GM12878 (cell line): ENCODE data around the gene TACR2. TPM values are rescaled to one million over a fixed set of nuclear protein-coding genes. Genes with fewer than 3 reads are reported as not detected.

Source experiments
- ATAC-seq: fragments of 200-7000 bp; cut with Tn5 transposase; 3 replicates; pipeline ENCODE4 v1.9.1; 2020; ENCODE audit warnings: mild to moderate bottlenecking, moderate library complexity
- BruUV-seq: library from RNA; stranded (reverse); fragments of 400-500 nt; replicated peaks from 2 replicates; lab custom pipeline; 2021; lab: Mats Ljungman, UMichigan
- CTCF ChIA-PET: fragments of 300-600 bp; sonication (Branson Sonifier 250); formaldehyde crosslinking; extraction: SDS; loops from one replicate; lab custom pipeline; 2021; ENCODE audit warnings: inconsistent platforms; lab: Yijun Ruan, JAX
- POLR2A ChIA-PET: fragments of 350-600 bp; formaldehyde crosslinking; extraction: SDS; loops from one replicate; lab custom pipeline; 2021; ENCODE audit warnings: inconsistent platforms; lab: Charles Lee
- RAD21 ChIA-PET: fragments of 300-600 bp; sonication (Branson Sonifier 250); formaldehyde crosslinking; loops from one replicate; lab custom pipeline; 2023; ENCODE audit warnings: antibody characterized with exemption; ENCODE audit not compliant: unreplicated experiment; lab: Charles Lee
- SMC1A ChIA-PET: fragments of 300-600 bp; sonication (Branson Sonifier 250); formaldehyde crosslinking; loops from one replicate; lab custom pipeline; 2023; ENCODE audit not compliant: unreplicated experiment, uncharacterized antibody; lab: Charles Lee
- DNase-seq: peaks from one replicate; pipeline ENCODE4 v3.0.0-alpha.2; 2011; ENCODE audit warnings: low read depth, low spot score
- FAIRE-seq: peaks from 3 replicates; lab custom pipeline; 2011; peaks lifted over from hg19 to GRCh38; lab: Jason Lieb, UNC
- H2AFZ ChIP-seq: 2 replicates; pipeline ENCODE4 v1.6.0; 2011; ENCODE audit warnings: low read depth, low read length, control low read depth; ENCODE audit not compliant: control insufficient read depth
- H3K27ac ChIP-seq: 2 replicates; pipeline ENCODE4 v1.5.1; 2011; ENCODE audit warnings: control low read depth; ENCODE audit not compliant: control insufficient read depth, insufficient read depth
- H3K27me3 ChIP-seq, 2 experiments: replicated peaks in 1 of 2; 2 replicates each; pipeline versions ENCODE4 v1.6.0 to v1.6.1; 2011; ENCODE audit warnings: low read length in 1 of 2; ENCODE audit not compliant: control insufficient read depth in 2 of 2, insufficient read depth in 2 of 2
- H3K36me3 ChIP-seq, 2 experiments: 2 replicates each; pipeline ENCODE4 v1.5.1; 2011; ENCODE audit warnings: low read length in 1 of 2; ENCODE audit not compliant: control insufficient read depth in 2 of 2, insufficient read depth in 2 of 2
- H3K4me1 ChIP-seq: 2 replicates; pipeline ENCODE4 v1.6.1; 2011; ENCODE audit warnings: mild to moderate bottlenecking, low read length, moderate library complexity, mixed read lengths; ENCODE audit not compliant: control insufficient read depth, insufficient read depth
- H3K4me2 ChIP-seq: 2 replicates; pipeline ENCODE4 v1.6.0; 2011; ENCODE audit warnings: control low read depth; ENCODE audit not compliant: control insufficient read depth, insufficient read depth
- H3K4me3 ChIP-seq: fragments of 200-600 bp; sonication (generic); 2 replicates; pipeline ENCODE4 v1.5.1; 2016
- H3K79me2 ChIP-seq: 2 replicates; pipeline ENCODE4 v1.6.0; 2011; ENCODE audit warnings: low read length; ENCODE audit not compliant: control insufficient read depth, insufficient read depth
- H3K9ac ChIP-seq: 2 replicates; pipeline ENCODE4 v1.8.0; 2011; ENCODE audit warnings: low read length, control low read depth, mixed read lengths; ENCODE audit not compliant: control insufficient read depth, insufficient read depth
- H3K9me3 ChIP-seq: replicated peaks from 3 replicates; pipeline ENCODE4 v1.5.1; 2011; ENCODE audit warnings: mild to moderate bottlenecking, low read length; ENCODE audit not compliant: control insufficient read depth, insufficient read depth
- H4K20me1 ChIP-seq: 2 replicates; pipeline ENCODE4 v1.6.0; 2011; ENCODE audit not compliant: control insufficient read depth, insufficient read depth
- CBFB ChIP-seq: IDR thresholded peaks from 2 replicates; pipeline ENCODE4 v1.6.1; 2016; ENCODE audit warnings: antibody characterized with exemption, low read depth
- GABPA ChIP-seq: IDR thresholded peaks from 2 replicates; pipeline ENCODE4 v1.6.1; 2014; ENCODE audit warnings: antibody characterized with exemption, low read depth, mild to moderate bottlenecking, inconsistent platforms
- HCFC1 ChIP-seq: fragments of 150-350 bp; IDR thresholded peaks from 2 replicates; pipeline ENCODE4 v1.6.1; 2014; ENCODE audit warnings: low read length
- HDAC6 ChIP-seq: fragments of 200-600 bp; sonication (generic); IDR thresholded peaks from one replicate; pipeline ENCODE4 v1.8.0; 2017; ENCODE audit warnings: antibody characterized with exemption; ENCODE audit not compliant: unreplicated experiment
- MEF2A ChIP-seq: IDR thresholded peaks from 2 replicates; pipeline ENCODE4 v1.6.1; 2011; ENCODE audit warnings: low read depth, mild to moderate bottlenecking, low read length, moderate library complexity; ENCODE audit not compliant: insufficient read depth
- MYC ChIP-seq: IDR thresholded peaks from 2 replicates; pipeline ENCODE4 v1.6.1; 2011; ENCODE audit warnings: mild to moderate bottlenecking, low read length, moderate library complexity, inconsistent platforms; ENCODE audit not compliant: insufficient read depth, insufficient replicate concordance, insufficient read length, severe bottlenecking
- NFIC ChIP-seq: IDR thresholded peaks from 2 replicates; pipeline ENCODE4 v1.6.1; 2012; ENCODE audit warnings: low read depth, mild to moderate bottlenecking, inconsistent platforms, low read length, moderate library complexity
- NRF1 ChIP-seq: conservative IDR thresholded peaks from 2 replicates; pipeline ENCODE4 v1.6.1; 2011; ENCODE audit warnings: mild to moderate bottlenecking, low read depth, low read length, improper control_type of control experiment
- SMAD5 ChIP-seq: IDR thresholded peaks from 2 replicates; pipeline ENCODE4 v1.6.1; 2016; ENCODE audit warnings: antibody characterized with exemption, low read depth
- SMARCA5 ChIP-seq: fragments of 450-650 bp; IDR thresholded peaks from 2 replicates; pipeline ENCODE4 v1.6.1; 2017; ENCODE audit warnings: mild to moderate bottlenecking
- SREBF1 ChIP-seq: IDR thresholded peaks from 2 replicates; pipeline ENCODE4 v1.6.1; 2012; ENCODE audit warnings: mild to moderate bottlenecking, low read length
- STAT3 ChIP-seq: IDR thresholded peaks from 2 replicates; pipeline ENCODE4 v1.6.1; 2011; ENCODE audit warnings: low read depth, low read length, improper control_type of control experiment
- YY1 ChIP-seq: IDR thresholded peaks from 2 replicates; pipeline ENCODE4 v1.6.1; 2011; ENCODE audit warnings: low read depth, mild to moderate bottlenecking, low read length
- ZNF217 ChIP-seq: fragments of 450-650 bp; IDR thresholded peaks from 2 replicates; pipeline ENCODE4 v1.6.1; 2017; ENCODE audit warnings: antibody characterized with exemption, mild to moderate bottlenecking
- ZNF274 ChIP-seq: IDR thresholded peaks from one replicate; pipeline ENCODE4 v1.8.0; 2011; ENCODE audit not compliant: insufficient read length, insufficient read depth
- ZNF622 ChIP-seq: fragments of 450-650 bp; IDR thresholded peaks from 2 replicates; pipeline ENCODE4 v1.6.1; 2017; ENCODE audit warnings: mild to moderate bottlenecking, inconsistent platforms
- WGBS: methylation state at CpG from one replicate; pipeline ENCODE4 v1.1.6; 2016; ENCODE audit warnings: low lambda C conversion rate; ENCODE audit not compliant: insufficient replicate concordance, insufficient coverage; ENCODE audit errors: missing lambda C conversion rate; 5-methylcytosine and 5-hydroxymethylcytosine counted together
- in situ Hi-C: fragments of 300-500 bp; cut with MboI; formaldehyde crosslinking; loops from 9 replicates; pipeline ENCODE4 v1.14.3; 2018; ENCODE audit warnings: mixed read lengths
- intact Hi-C: fragments of 100-400 bp; cut with micrococcal nuclease; formaldehyde crosslinking; loops from one replicate; pipeline ENCODE4 v1.14.2; 2022; ENCODE audit not compliant: unreplicated experiment
- polyA plus RNA-seq, 11 experiments: library from polyadenylated mRNA; depleted of rRNA in 4 of 11; unstranded in 6 of 11; stranded (reverse) in 5 of 11; fragments of >200 nt; fragmentation: Nextera tagmentation in 4 of 11; fragmentation: Illumina TruSeq in 1 of 11; extraction: Ambion mirVana in 4 of 11; extraction: Trizol in 1 of 11; gene quantifications; 1 replicate in 1 of 11; 2 replicates in 10 of 11; pipeline versions ENCODE4 v1.2.1 to v1.2.3, GENCODE V29; 2011 to 2016; ENCODE audit warnings: inconsistent platforms in 2 of 11, missing spikeins in 2 of 11, low read depth in 1 of 11
- total RNA-seq, 4 experiments: library from RNA; depleted of rRNA in 3 of 4; stranded (reverse); fragments of >200 nt in 3 of 4; fragmentation: Illumina TruSeq in 1 of 4; extraction: Trizol in 1 of 4; gene quantifications; 2 replicates each; pipeline versions ENCODE4 v1.2.1 to v1.2.3, GENCODE V29; 2013 to 2021
- TF ChIP-seq, protein P1 (sequence below): fragments of 450-650 bp; IDR thresholded peaks from 2 replicates; pipeline ENCODE4 v1.6.1; 2016; ENCODE audit warnings: mild to moderate bottlenecking
- TF ChIP-seq, protein P2 (sequence below): IDR thresholded peaks from 2 replicates; pipeline ENCODE4 v1.6.1; 2011; ENCODE audit warnings: low read depth, low read length, improper control_type of control experiment, borderline replicate concordance
- TF ChIP-seq, protein P3 (sequence below): fragments of 450-650 bp; IDR thresholded peaks from 2 replicates; pipeline ENCODE4 v1.6.1; 2018; ENCODE audit warnings: mild to moderate bottlenecking, low read depth, moderate library complexity; ENCODE audit not compliant: partially characterized antibody

The TACR2 gene
- total and polyA plus RNA-seq, 10 of the 15 experiments (the other 5 are each of a cell fraction or from before 2014, with no cell fraction given) = 0.11 TPM; not detected in 9

DNA sequence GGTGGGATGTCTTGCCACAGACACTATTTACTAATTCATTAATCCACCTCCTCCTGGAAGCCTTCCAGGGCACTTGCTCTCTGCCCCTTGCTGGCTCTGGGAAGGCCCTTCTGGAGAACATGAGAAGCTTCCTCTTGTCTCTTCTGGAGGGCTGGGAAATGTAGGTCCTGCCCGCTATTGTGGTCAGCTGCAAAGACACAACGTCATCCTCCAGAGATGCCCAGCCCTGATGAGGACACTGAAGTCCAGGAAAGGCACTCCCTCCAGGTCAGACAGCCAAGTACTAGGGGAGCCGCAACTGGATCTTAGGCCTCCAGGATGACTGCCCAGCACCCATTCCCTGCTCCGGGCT lies 9.6 kb upstream of the TACR2 start:
- TF ChIP-seq YY1 (no peak), STAT3 (no peak), MYC (no peak), HDAC6 (no peak), SMARCA5 (no peak), SREBF1 (no peak), NRF1 (no peak), ZNF274 (no peak), MEF2A (no peak), HCFC1 (no peak), SMAD5 (no peak), NFIC (no peak), ZNF622 (no peak), GABPA (no peak), CBFB (no peak), ZNF217 (no peak)
- TF ChIP-seq, protein P1, sequence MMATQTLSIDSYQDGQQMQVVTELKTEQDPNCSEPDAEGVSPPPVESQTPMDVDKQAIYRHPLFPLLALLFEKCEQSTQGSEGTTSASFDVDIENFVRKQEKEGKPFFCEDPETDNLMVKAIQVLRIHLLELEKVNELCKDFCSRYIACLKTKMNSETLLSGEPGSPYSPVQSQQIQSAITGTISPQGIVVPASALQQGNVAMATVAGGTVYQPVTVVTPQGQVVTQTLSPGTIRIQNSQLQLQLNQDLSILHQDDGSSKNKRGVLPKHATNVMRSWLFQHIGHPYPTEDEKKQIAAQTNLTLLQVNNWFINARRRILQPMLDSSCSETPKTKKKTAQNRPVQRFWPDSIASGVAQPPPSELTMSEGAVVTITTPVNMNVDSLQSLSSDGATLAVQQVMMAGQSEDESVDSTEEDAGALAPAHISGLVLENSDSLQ = no peak
- TF ChIP-seq, protein P2, sequence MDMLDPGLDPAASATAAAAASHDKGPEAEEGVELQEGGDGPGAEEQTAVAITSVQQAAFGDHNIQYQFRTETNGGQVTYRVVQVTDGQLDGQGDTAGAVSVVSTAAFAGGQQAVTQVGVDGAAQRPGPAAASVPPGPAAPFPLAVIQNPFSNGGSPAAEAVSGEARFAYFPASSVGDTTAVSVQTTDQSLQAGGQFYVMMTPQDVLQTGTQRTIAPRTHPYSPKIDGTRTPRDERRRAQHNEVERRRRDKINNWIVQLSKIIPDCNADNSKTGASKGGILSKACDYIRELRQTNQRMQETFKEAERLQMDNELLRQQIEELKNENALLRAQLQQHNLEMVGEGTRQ = no peak
- TF ChIP-seq, protein P3, sequence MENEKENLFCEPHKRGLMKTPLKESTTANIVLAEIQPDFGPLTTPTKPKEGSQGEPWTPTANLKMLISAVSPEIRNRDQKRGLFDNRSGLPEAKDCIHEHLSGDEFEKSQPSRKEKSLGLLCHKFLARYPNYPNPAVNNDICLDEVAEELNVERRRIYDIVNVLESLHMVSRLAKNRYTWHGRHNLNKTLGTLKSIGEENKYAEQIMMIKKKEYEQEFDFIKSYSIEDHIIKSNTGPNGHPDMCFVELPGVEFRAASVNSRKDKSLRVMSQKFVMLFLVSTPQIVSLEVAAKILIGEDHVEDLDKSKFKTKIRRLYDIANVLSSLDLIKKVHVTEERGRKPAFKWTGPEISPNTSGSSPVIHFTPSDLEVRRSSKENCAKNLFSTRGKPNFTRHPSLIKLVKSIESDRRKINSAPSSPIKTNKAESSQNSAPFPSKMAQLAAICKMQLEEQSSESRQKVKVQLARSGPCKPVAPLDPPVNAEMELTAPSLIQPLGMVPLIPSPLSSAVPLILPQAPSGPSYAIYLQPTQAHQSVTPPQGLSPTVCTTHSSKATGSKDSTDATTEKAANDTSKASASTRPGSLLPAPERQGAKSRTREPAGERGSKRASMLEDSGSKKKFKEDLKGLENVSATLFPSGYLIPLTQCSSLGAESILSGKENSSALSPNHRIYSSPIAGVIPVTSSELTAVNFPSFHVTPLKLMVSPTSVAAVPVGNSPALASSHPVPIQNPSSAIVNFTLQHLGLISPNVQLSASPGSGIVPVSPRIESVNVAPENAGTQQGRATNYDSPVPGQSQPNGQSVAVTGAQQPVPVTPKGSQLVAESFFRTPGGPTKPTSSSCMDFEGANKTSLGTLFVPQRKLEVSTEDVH = no peak
- DNase-seq (no peak), ATAC-seq (no peak), FAIRE-seq (no peak)
- no peaks in the 10 kb centered on the region for H3K9me3 ChIP-seq
- SMC1A ChIA-PET = interaction anchor here (1.7 kb wide), 1 partner anchor 83 kb away, joined by 3 read pairs; no protein-coding TSS in a partner anchor
- no TSS peak for BruUV-seq
- H3K36me3 ChIP-seq = no peaks in the 10 kb centered on the region
- no peak overlapping the region for H3K4me2 ChIP-seq
- POLR2A ChIA-PET = no interaction called here
- in situ Hi-C loops (no loop called here), intact Hi-C loops (loop anchor here (5.0 kb wide), 1 partner anchor 211 kb away; no protein-coding TSS in a partner anchor)
- RAD21 ChIA-PET = interaction anchor here (1.3 kb wide), 1 partner anchor 81 kb away, joined by 4 read pairs; no protein-coding TSS in a partner anchor
- no peak overlapping the region for H3K9ac ChIP-seq
- no peaks in the 10 kb centered on the region for H3K79me2 ChIP-seq
- H3K4me1 ChIP-seq = peaks cover 9% of the 10 kb centered on the region; the same call in 1 of the 2 replicates
- no peak overlapping the region; the same call in 1 of the 2 replicates for H2AFZ ChIP-seq
- H3K4me3 ChIP-seq = no peak overlapping the region
- CTCF ChIA-PET = interaction anchor here (1.0 to 4.2 kb wide), 4 partner anchors 82 to 89 kb away, joined by 3 to 29 read pairs (median 4); no protein-coding TSS in a partner anchor
- no peaks in the 10 kb centered on the region for H3K27me3 ChIP-seq
- no peaks in the 10 kb centered on the region for H4K20me1 ChIP-seq
- 94% methylated on average over 4 of the region's 4 CpGs for WGBS
- no peak overlapping the region for H3K27ac ChIP-seq
